Trophoblast cell (in vitro differentiated cells and primary cell): ENCODE results near the gene CCDC34.

Experiments used
- DNase-seq, 2 donors: peaks; one replicate each; pipeline ENCODE4 v3.0.0-alpha.2; 2016
- H2AFZ ChIP-seq: 2 replicates; pipeline ENCODE4 v1.6.1; 2013; ENCODE audit warnings: low read length, moderate library complexity, mild to moderate bottlenecking; ENCODE audit not compliant: insufficient read depth, poor library complexity
- H2AK5ac ChIP-seq: 2 replicates; pipeline ENCODE4 v1.6.1; 2013; ENCODE audit warnings: mild to moderate bottlenecking, low read length
- H2BK120ac ChIP-seq: 2 replicates; pipeline ENCODE4 v1.6.1; 2013; ENCODE audit warnings: low read length, mild to moderate bottlenecking, moderate library complexity; ENCODE audit not compliant: insufficient read depth, poor library complexity
- H2BK12ac ChIP-seq: 2 replicates; pipeline ENCODE4 v1.6.1; 2013; ENCODE audit warnings: mild to moderate bottlenecking, low read length, moderate library complexity
- H2BK5ac ChIP-seq: 2 replicates; pipeline ENCODE4 v1.6.1; 2013; ENCODE audit warnings: low read length, low read depth, moderate library complexity, mild to moderate bottlenecking; ENCODE audit not compliant: poor library complexity
- H3K14ac ChIP-seq: 2 replicates; pipeline ENCODE4 v1.6.1; 2013; ENCODE audit warnings: mild to moderate bottlenecking, low read length
- H3K18ac ChIP-seq: 2 replicates; pipeline ENCODE4 v1.6.1; 2013; ENCODE audit warnings: mild to moderate bottlenecking, low read length
- H3K23ac ChIP-seq: 2 replicates; pipeline ENCODE4 v1.6.1; 2013; ENCODE audit warnings: low read length
- H3K27ac ChIP-seq: 2 replicates; pipeline ENCODE4 v1.5.1; 2013; ENCODE audit warnings: low read depth, mild to moderate bottlenecking, inconsistent platforms, low read length, moderate library complexity
- H3K27me3 ChIP-seq: 2 replicates; pipeline ENCODE4 v1.6.1; 2013; ENCODE audit warnings: inconsistent platforms, mild to moderate bottlenecking, low read length, moderate library complexity; ENCODE audit not compliant: insufficient read depth
- H3K36me3 ChIP-seq, 2 experiments: 1 replicate in 1 of 2; 2 replicates in 1 of 2; pipeline ENCODE4 v1.6.1; 2013; ENCODE audit warnings: low read length in 2 of 2, mild to moderate bottlenecking in 2 of 2, moderate library complexity in 1 of 2; ENCODE audit not compliant: insufficient read depth in 2 of 2, control insufficient read depth in 1 of 2
- H3K4ac ChIP-seq: 2 replicates; pipeline ENCODE4 v1.6.1; 2013; ENCODE audit warnings: low read depth, mild to moderate bottlenecking, low read length, moderate library complexity
- H3K4me1 ChIP-seq, 2 experiments: 1 replicate in 1 of 2; 2 replicates in 1 of 2; pipeline ENCODE4 v1.6.1; 2013; ENCODE audit warnings: low read length in 2 of 2, mild to moderate bottlenecking in 2 of 2, moderate library complexity in 1 of 2; ENCODE audit not compliant: insufficient read depth in 2 of 2, control insufficient read depth in 1 of 2
- H3K4me2 ChIP-seq: 2 replicates; pipeline ENCODE4 v1.6.1; 2013; ENCODE audit warnings: inconsistent platforms, mild to moderate bottlenecking, low read length, moderate library complexity
- H3K4me3 ChIP-seq: 2 replicates; pipeline ENCODE4 v1.5.1; 2013; ENCODE audit warnings: mild to moderate bottlenecking, low read depth, low read length, inconsistent platforms
- H3K79me1 ChIP-seq: one replicate; pipeline ENCODE4 v1.6.1; 2013; ENCODE audit warnings: low read length
- H3K79me2 ChIP-seq: 2 replicates; pipeline ENCODE4 v1.6.1; 2013; ENCODE audit warnings: low read length, mild to moderate bottlenecking; ENCODE audit not compliant: control insufficient read depth, insufficient read depth, poor library complexity
- H3K9ac ChIP-seq: 2 replicates; pipeline ENCODE4 v1.6.1; 2013; ENCODE audit warnings: mild to moderate bottlenecking, low read length
- H3K9me3 ChIP-seq: 2 replicates; pipeline ENCODE4 v1.6.1; 2013; ENCODE audit warnings: low read depth, mild to moderate bottlenecking, control low read depth, inconsistent platforms, low read length; ENCODE audit not compliant: insufficient read depth
- H4K12ac ChIP-seq: 2 replicates; pipeline ENCODE4 v1.6.1; 2013; ENCODE audit warnings: low read depth, mild to moderate bottlenecking, low read length, moderate library complexity
- H4K8ac ChIP-seq: 2 replicates; pipeline ENCODE4 v1.6.1; 2013; ENCODE audit warnings: low read depth, mild to moderate bottlenecking, low read length, moderate library complexity
- H4K91ac ChIP-seq: one replicate; pipeline ENCODE4 v1.6.1; 2013; ENCODE audit warnings: low read depth, mild to moderate bottlenecking, low read length, moderate library complexity
- WGBS: extraction: QIAGEN DNeasy Blood & Tissue Kit; methylation state at CpG from one replicate; pipeline ENCODE4 v1.1.7; 2013; ENCODE audit warnings: missing lambda C conversion rate; ENCODE audit not compliant: insufficient read length, insufficient coverage; ENCODE audit errors: extremely low coverage; 5-methylcytosine and 5-hydroxymethylcytosine counted together

Gene CCDC34

GRCh38 chr11:27295928-27296327, 67.1 kb downstream of the CCDC34 start:
- Histone ChIP-seq H3K36me3 (no peaks in the 10 kb centered on the region), H3K9ac (no peak overlapping the region), H3K23ac (no peak overlapping the region), H4K8ac (no peak overlapping the region), H3K4me3 (no peak overlapping the region), H2BK120ac (no peak overlapping the region), H3K4me2 (no peak overlapping the region), H2AK5ac (no peak overlapping the region), H4K91ac (no peak overlapping the region), H3K79me1 (no peaks in the 10 kb centered on the region), H2BK5ac (no peak overlapping the region), H3K27me3 (no peaks in the 10 kb centered on the region), H2AFZ (no peak overlapping the region), H3K4ac (no peak overlapping the region), H3K9me3 (peaks cover 6% of the 10 kb centered on the region), H3K18ac (no peak overlapping the region), H2BK12ac (no peak overlapping the region), H3K4me1 (peaks cover 0 to 2% of the 10 kb centered on the region in 2 experiments), H3K27ac (no peak overlapping the region), H3K14ac (no peak overlapping the region), H3K79me2 (no peaks in the 10 kb centered on the region), H4K12ac (no peak overlapping the region)
- no CpG with 5 or more reads among the region's 1 CpG for WGBS
- DNase-seq, result no peak

GRCh38 chr11:27294654-27295053, 68.4 kb downstream of the CCDC34 start:
- no peak overlapping the region for H2BK120ac ChIP-seq
- H2BK12ac ChIP-seq, result peak overlapping the region; percentile 13
- no peak overlapping the region for H3K18ac ChIP-seq
- H3K14ac ChIP-seq, result peak overlapping the region; percentile 28
- no peak overlapping the region for H2AFZ ChIP-seq
- no peak overlapping the region for H3K4ac ChIP-seq
- H3K4me3 ChIP-seq, result no peak overlapping the region
- H3K4me2 ChIP-seq, result no peak overlapping the region
- no peaks in the 10 kb centered on the region for H3K79me2 ChIP-seq
- H4K12ac ChIP-seq, result no peak overlapping the region
- H4K8ac ChIP-seq, result peak overlapping the region; percentile 51
- H3K36me3 ChIP-seq, result no peaks in the 10 kb centered on the region
- no peak overlapping the region for H4K91ac ChIP-seq
- H3K9ac ChIP-seq, result no peak overlapping the region
- whole genome bisulfite sequencing, result no CpG with 5 or more reads among the region's 4 CpGs
- H3K4me1 ChIP-seq, result peaks cover 0 to 2% of the 10 kb centered on the region in 2 experiments
- H3K27ac ChIP-seq, result no peak overlapping the region
- DNase-seq, result no peak
- no peaks in the 10 kb centered on the region for H3K27me3 ChIP-seq
- no peak overlapping the region for H3K23ac ChIP-seq
- H3K9me3 ChIP-seq, result peaks cover 7% of the 10 kb centered on the region
- H2BK5ac ChIP-seq, result no peak overlapping the region
- H3K79me1 ChIP-seq, result no peaks in the 10 kb centered on the region
- H2AK5ac ChIP-seq, result no peak overlapping the region

DNA sequence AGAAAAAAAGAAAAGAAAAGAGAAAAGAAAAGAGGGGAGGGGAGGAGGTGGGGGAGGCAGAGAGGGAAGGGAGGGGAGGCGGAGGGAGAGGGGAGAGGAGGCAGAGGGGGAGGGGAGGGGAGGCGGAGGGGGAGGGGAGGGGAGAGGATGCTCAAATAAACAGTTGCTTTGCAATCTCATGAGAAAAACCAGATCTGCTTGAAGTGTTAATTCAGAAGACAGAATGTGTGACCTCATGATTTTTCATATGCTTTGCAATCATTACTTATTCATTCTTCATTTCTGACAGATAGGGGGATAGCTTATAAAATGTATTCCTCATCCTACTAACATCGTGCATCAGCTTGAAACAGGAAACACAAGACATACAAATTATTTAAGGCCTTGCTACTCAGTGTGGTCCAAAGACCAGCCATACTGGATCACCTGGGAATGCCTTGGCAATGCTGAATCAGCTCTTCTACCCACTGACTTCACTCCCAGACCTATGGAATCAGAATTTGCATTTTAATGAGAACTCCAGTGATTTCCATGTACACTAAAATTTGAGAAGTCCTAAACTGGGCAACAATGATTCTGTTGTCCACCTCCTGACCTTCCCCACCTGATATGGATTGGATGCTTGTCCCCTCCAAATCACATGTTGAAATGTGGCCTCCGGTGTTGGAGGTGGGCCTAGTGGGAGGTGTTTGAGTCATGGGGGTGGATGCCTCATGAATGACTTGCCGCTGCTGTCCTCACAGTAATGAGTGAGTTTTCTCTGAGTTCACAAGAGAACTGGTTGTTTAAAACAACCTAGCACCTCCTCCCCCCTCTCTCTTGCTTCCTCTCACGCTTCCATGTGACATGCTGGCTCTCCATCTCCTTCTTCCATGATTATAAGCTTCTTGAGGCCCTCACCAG, 69.2 kb downstream of the CCDC34 start:
- H2BK120ac ChIP-seq, result no peak overlapping the region
- H4K8ac ChIP-seq, result no peak overlapping the region
- H3K14ac ChIP-seq, result no peak overlapping the region
- no peak overlapping the region for H2AK5ac ChIP-seq
- H3K36me3 ChIP-seq, result no peaks in the 10 kb centered on the region
- H3K9me3 ChIP-seq, result peaks cover 7% of the 10 kb centered on the region
- no peak overlapping the region for H3K4me2 ChIP-seq
- H3K79me1 ChIP-seq, result no peaks in the 10 kb centered on the region
- H3K9ac ChIP-seq, result no peak overlapping the region
- H2BK5ac ChIP-seq, result no peak overlapping the region
- no peak overlapping the region for H3K4ac ChIP-seq
- no peak overlapping the region for H3K4me3 ChIP-seq
- H4K12ac ChIP-seq, result no peak overlapping the region
- H4K91ac ChIP-seq, result no peak overlapping the region
- no CpG with 5 or more reads among the region's 6 CpGs for WGBS
- DNase-seq, result no peak
- H2AFZ ChIP-seq, result no peak overlapping the region
- H3K18ac ChIP-seq, result no peak overlapping the region
- H2BK12ac ChIP-seq, result no peak overlapping the region
- H3K23ac ChIP-seq, result no peak overlapping the region
- H3K27me3 ChIP-seq, result no peaks in the 10 kb centered on the region
- no peak overlapping the region for H3K27ac ChIP-seq
- H3K4me1 ChIP-seq, result peaks cover 0 to 2% of the 10 kb centered on the region in 2 experiments
- H3K79me2 ChIP-seq, result no peaks in the 10 kb centered on the region

DNA sequence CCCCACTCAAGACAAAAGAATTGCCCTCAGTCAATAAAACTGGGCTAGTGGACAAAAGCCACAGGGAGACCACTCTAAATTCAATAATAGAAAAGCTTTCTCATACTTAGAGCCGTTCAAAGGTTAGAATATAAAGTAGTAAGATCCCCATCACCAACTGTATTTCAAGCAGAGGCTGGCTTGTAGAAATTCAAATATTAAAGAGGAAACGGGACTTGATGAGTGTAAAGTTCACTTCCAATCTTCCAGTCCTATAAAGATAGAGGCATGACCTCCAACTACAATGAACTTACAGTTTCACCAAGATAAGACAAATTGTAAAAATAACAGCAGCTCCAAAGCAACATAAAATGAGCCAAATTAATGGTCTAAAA, 70.4 kb downstream of the CCDC34 start:
- H2AFZ ChIP-seq, result no peak overlapping the region
- no peak overlapping the region for H2BK5ac ChIP-seq
- no peak overlapping the region for H2BK120ac ChIP-seq
- WGBS, result no CpG with 5 or more reads among the region's 2 CpGs
- no peaks in the 10 kb centered on the region for H3K79me1 ChIP-seq
- H3K27me3 ChIP-seq, result no peaks in the 10 kb centered on the region
- H3K36me3 ChIP-seq, result no peaks in the 10 kb centered on the region
- no peak overlapping the region for H2AK5ac ChIP-seq
- H3K4me3 ChIP-seq, result no peak overlapping the region
- peaks cover 7% of the 10 kb centered on the region for H3K9me3 ChIP-seq
- H3K4ac ChIP-seq, result no peak overlapping the region
- no peak overlapping the region for H2BK12ac ChIP-seq
- peaks cover 0 to 2% of the 10 kb centered on the region in 2 experiments for H3K4me1 ChIP-seq
- no peak overlapping the region for H3K18ac ChIP-seq
- no peak overlapping the region for H4K91ac ChIP-seq
- no peaks in the 10 kb centered on the region for H3K79me2 ChIP-seq
- H4K8ac ChIP-seq, result no peak overlapping the region
- no peak overlapping the region for H3K14ac ChIP-seq
- H3K9ac ChIP-seq, result no peak overlapping the region
- H3K23ac ChIP-seq, result no peak overlapping the region
- DNase-seq, result no peak
- no peak overlapping the region for H3K4me2 ChIP-seq
- H3K27ac ChIP-seq, result no peak overlapping the region
- H4K12ac ChIP-seq, result no peak overlapping the region
